Measurements from ENCODE around the gene RPA3.

DNA sequence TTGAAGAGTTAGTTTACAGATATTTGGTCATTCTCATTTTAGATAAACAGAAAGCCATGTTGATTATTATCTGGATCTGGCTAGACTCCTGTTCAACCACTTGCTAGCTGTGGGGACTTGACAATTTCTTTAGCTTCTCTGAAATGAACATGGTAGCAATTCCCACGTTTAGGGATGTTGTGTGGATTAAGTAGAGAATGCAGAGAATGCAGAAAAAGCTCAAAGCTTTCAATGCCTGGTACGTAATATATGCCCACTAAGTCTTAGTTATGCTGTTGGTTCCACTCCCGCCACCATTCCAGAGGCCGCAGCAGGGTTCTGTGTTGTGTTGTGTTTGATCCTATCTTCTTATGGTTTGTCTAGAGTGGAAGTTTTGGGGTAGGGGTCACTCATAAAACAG is 39.2 kb upstream of the RPA3 start:
- TF ChIP-seq ZNF274 (IDR thresholded peaks at IDR 0.05; ENCODE audit: low read depth, low read length) (no peak), YY1 (IDR thresholded peaks at IDR 0.05; ENCODE audit: insufficient read depth, insufficient read length) (no peak), SUZ12 (IDR thresholded peaks at IDR 0.05; ENCODE audit: extremely low read depth, insufficient read depth, insufficient read length) (no peak)
